ENCODE results near the gene TOLLIP.

- TF ChIP-seq ZNF384 (IDR thresholded peaks at IDR 0.05), result no peak
- no peak for TF ChIP-seq FOXK2 (IDR thresholded peaks at IDR 0.05)
- no peak for TF ChIP-seq CTBP1 (IDR thresholded peaks at IDR 0.05; ENCODE audit: borderline replicate concordance)
- TF ChIP-seq FOXA1 (IDR thresholded peaks at IDR 0.05), result no peak
- TF ChIP-seq FOXM1 (IDR thresholded peaks at IDR 0.05; ENCODE audit: borderline replicate concordance), result no peak
- TF ChIP-seq ARNT (IDR thresholded peaks at IDR 0.05), result no peak
These were observed 82.4 kb downstream of the TOLLIP start for GRCh38 chr11:1226986-1227550.
